HepG2 (cell line): Measurements from ENCODE around the gene GPR137. TPM values are rescaled to one million over a fixed set of nuclear protein-coding genes. Genes with fewer than 3 reads are reported as not detected.

Experiments used
- ATAC-seq: fragments of 200-7000 bp; cut with Tn5 transposase; 3 replicates; pipeline ENCODE4 v1.9.1; 2020; ENCODE audit warnings: mild to moderate bottlenecking, moderate library complexity
- BruUV-seq: library from RNA; stranded (reverse); fragments of 400-500 nt; replicated peaks from 2 replicates; lab custom pipeline; 2021; lab: Mats Ljungman, UMichigan
- CTCF ChIA-PET: fragments of 300-600 bp; formaldehyde crosslinking; extraction: SDS; loops from one replicate; lab custom pipeline; 2021; ENCODE audit warnings: low total read pairs, inconsistent platforms, low intra/inter-chr PET ratio; lab: Yijun Ruan, JAX
- POLR2A ChIA-PET: fragments of 350-600 bp; sonication (Branson Sonifier 250); formaldehyde crosslinking; loops from one replicate; lab custom pipeline; 2020; ENCODE audit warnings: antibody characterized with exemption, inconsistent platforms; lab: Yijun Ruan, JAX
- DNase-seq: peaks from one replicate; pipeline ENCODE4 v3.0.0-alpha.2; 2015; ENCODE audit warnings: low spot score
- FAIRE-seq: peaks from 3 replicates; lab custom pipeline; 2011; peaks lifted over from hg19 to GRCh38; lab: Jason Lieb, UNC
- H2AFZ ChIP-seq: one replicate; pipeline ENCODE4 v1.6.1; 2011; ENCODE audit warnings: low read length, inconsistent platforms
- H3K27ac ChIP-seq: fragments of 300-600 bp; 3 replicates; pipeline ENCODE4 v1.8.0; 2011; ENCODE audit warnings: mixed run types, mild to moderate bottlenecking, mixed read lengths, low read length, inconsistent platforms; ENCODE audit not compliant: insufficient read depth; ENCODE audit errors: extremely low read length
- H3K27me3 ChIP-seq, 2 experiments: fragments of 200-600 bp in 1 of 2; 2 replicates in 1 of 2; 3 replicates in 1 of 2; pipeline versions ENCODE4 v1.6.0 to v1.8.0; 2011; ENCODE audit warnings: low read length in 2 of 2, mild to moderate bottlenecking in 2 of 2, moderate library complexity in 2 of 2, inconsistent platforms in 1 of 2; ENCODE audit not compliant: insufficient read depth in 2 of 2, control insufficient read depth in 1 of 2
- H3K36me3 ChIP-seq, 2 experiments: fragments of 200-600 bp in 1 of 2; replicated peaks in 1 of 2; 2 replicates in 1 of 2; 3 replicates in 1 of 2; pipeline versions ENCODE4 v1.5.1 to v1.8.0; 2011; ENCODE audit warnings: low read length in 2 of 2, inconsistent platforms in 1 of 2; ENCODE audit not compliant: insufficient read depth in 2 of 2, control insufficient read depth in 1 of 2
- H3K4me1 ChIP-seq: 2 replicates; pipeline ENCODE4 v1.5.1; 2012; ENCODE audit warnings: low read length, inconsistent platforms; ENCODE audit not compliant: insufficient read depth
- H3K4me2 ChIP-seq: 2 replicates; pipeline ENCODE4 v1.6.0; 2011; ENCODE audit warnings: low read depth, low read length, inconsistent platforms
- H3K4me3 ChIP-seq, 3 experiments: fragments of 200-600 bp in 1 of 3; sonication (generic), shearing (Covaris generic) in 1 of 3; replicated peaks in 1 of 3; 2 replicates each; pipeline ENCODE4 v1.5.1; 2011 to 2016; ENCODE audit warnings: low read length in 3 of 3, inconsistent platforms in 2 of 3, low read depth in 2 of 3, mild to moderate bottlenecking in 2 of 3, control low read depth in 1 of 3, mixed read lengths in 1 of 3; ENCODE audit not compliant: insufficient read depth in 1 of 3
- H3K79me2 ChIP-seq: one replicate; pipeline ENCODE4 v1.6.1; 2011; ENCODE audit warnings: low read length, inconsistent platforms; ENCODE audit not compliant: insufficient read depth
- H3K9ac ChIP-seq: 2 replicates; pipeline ENCODE4 v1.6.0; 2011; ENCODE audit warnings: mild to moderate bottlenecking, low read depth, low read length, inconsistent platforms; ENCODE audit not compliant: insufficient read depth
- H3K9me3 ChIP-seq: 2 replicates; pipeline ENCODE4 v1.5.1; 2012; ENCODE audit warnings: mild to moderate bottlenecking, low read length
- H4K20me1 ChIP-seq: 2 replicates; pipeline ENCODE4 v1.6.0; 2011; ENCODE audit warnings: inconsistent platforms, mild to moderate bottlenecking, low read length, moderate library complexity; ENCODE audit not compliant: insufficient read depth
- AGO1 ChIP-seq: fragments of 200-400 bp; formaldehyde crosslinking; IDR thresholded peaks from 2 replicates; pipeline ENCODE4 v1.6.1; 2017; ENCODE audit warnings: mild to moderate bottlenecking, low read depth, low read length, moderate library complexity; ENCODE audit not compliant: poor library complexity, severe bottlenecking
- ATF7-NPFF ChIP-seq: sonication (generic); formaldehyde crosslinking; IDR thresholded peaks from 2 replicates; pipeline ENCODE4 v1.8.1; 2023; ENCODE audit warnings: mild to moderate bottlenecking, low read depth, missing genetic modification reagents, moderate library complexity
- BATF2 ChIP-seq: sonication (generic); formaldehyde crosslinking; IDR thresholded peaks from 2 replicates; pipeline ENCODE4 v1.8.0; 2022; ENCODE audit warnings: mild to moderate bottlenecking, missing genetic modification reagents, moderate library complexity
- CAMTA2 ChIP-seq: sonication (generic); formaldehyde crosslinking; IDR thresholded peaks from 2 replicates; pipeline ENCODE4 v1.4.0; 2020; ENCODE audit warnings: mild to moderate bottlenecking, missing genetic modification reagents, borderline replicate concordance
- CC2D1A ChIP-seq: sonication (generic); formaldehyde crosslinking; IDR thresholded peaks from 2 replicates; pipeline ENCODE4 v1.8.1; 2023; ENCODE audit warnings: mild to moderate bottlenecking, missing genetic modification reagents
- CCAR2 ChIP-seq: fragments of 200-400 bp; formaldehyde crosslinking; optimal IDR thresholded peaks from 2 replicates; pipeline ENCODE3; 2018; ENCODE audit warnings: low read depth, mild to moderate bottlenecking, low read length, moderate library complexity
- CHD4 ChIP-seq: fragments of 200-600 bp; sonication (generic); IDR thresholded peaks from 2 replicates; pipeline ENCODE4 v1.7.0; 2017; ENCODE audit warnings: mild to moderate bottlenecking, low read length, borderline replicate concordance
- NFYB ChIP-seq: sonication (generic); formaldehyde crosslinking; IDR thresholded peaks from 2 replicates; pipeline ENCODE4 v1.4.0; 2020; ENCODE audit warnings: missing genetic modification reagents
- REXO4 ChIP-seq: sonication (generic); formaldehyde crosslinking; IDR thresholded peaks from 2 replicates; pipeline ENCODE4 v1.8.0; 2022; ENCODE audit warnings: missing genetic modification reagents, mild to moderate bottlenecking, borderline replicate concordance
- RFXAP ChIP-seq: sonication (generic); formaldehyde crosslinking; IDR thresholded peaks from 2 replicates; pipeline ENCODE4 v1.4.0; 2020; ENCODE audit warnings: missing genetic modification reagents, borderline replicate concordance
- SIX1 ChIP-seq: sonication (generic); formaldehyde crosslinking; IDR thresholded peaks from 2 replicates; pipeline ENCODE4 v1.4.0; 2020; ENCODE audit warnings: missing genetic modification reagents, borderline replicate concordance
- SKI ChIP-seq: fragments of 450-650 bp; IDR thresholded peaks from one replicate; pipeline ENCODE4 v1.6.1; 2018; ENCODE audit warnings: mild to moderate bottlenecking; ENCODE audit not compliant: partially characterized antibody
- SMAD9 ChIP-seq: sonication (generic); formaldehyde crosslinking; IDR thresholded peaks from 2 replicates; pipeline ENCODE4 v1.5.1; 2020; ENCODE audit warnings: mild to moderate bottlenecking, missing genetic modification reagents
- SYNCRIP ChIP-seq: fragments of 200-400 bp; formaldehyde crosslinking; IDR thresholded peaks from 2 replicates; pipeline ENCODE4 v1.6.1; 2018; ENCODE audit warnings: mild to moderate bottlenecking, low read depth, low read length; ENCODE audit not compliant: insufficient read depth
- YEATS4 ChIP-seq: sonication (generic); formaldehyde crosslinking; IDR thresholded peaks from 2 replicates; pipeline ENCODE4 v1.4.0; 2020; ENCODE audit warnings: missing genetic modification reagents, borderline replicate concordance
- ZBTB1 ChIP-seq: sonication (generic); formaldehyde crosslinking; IDR thresholded peaks from 2 replicates; pipeline ENCODE4 v1.4.0; 2020; ENCODE audit warnings: missing genetic modification reagents, borderline replicate concordance
- ZNF235 ChIP-seq: sonication (generic); formaldehyde crosslinking; IDR thresholded peaks from 2 replicates; pipeline ENCODE4 v1.8.1; 2023; ENCODE audit warnings: mild to moderate bottlenecking, missing genetic modification reagents, borderline replicate concordance
- ZNF263 ChIP-seq: sonication (generic); formaldehyde crosslinking; IDR thresholded peaks from 2 replicates; pipeline ENCODE4 v1.4.0; 2020; ENCODE audit warnings: missing genetic modification reagents
- ZNF34 ChIP-seq: sonication (generic); formaldehyde crosslinking; IDR thresholded peaks from 2 replicates; pipeline ENCODE4 v1.4.0; 2020; ENCODE audit warnings: mild to moderate bottlenecking, missing genetic modification reagents, borderline replicate concordance
- ZNF501 ChIP-seq: sonication (generic); formaldehyde crosslinking; IDR thresholded peaks from 2 replicates; pipeline ENCODE4 v1.5.1; 2020; ENCODE audit warnings: mild to moderate bottlenecking, moderate library complexity, missing genetic modification reagents
- ZNF543 ChIP-seq: sonication (generic); formaldehyde crosslinking; IDR thresholded peaks from 2 replicates; pipeline ENCODE4 v1.4.0; 2020; ENCODE audit warnings: mild to moderate bottlenecking, missing genetic modification reagents
- ZNF549 ChIP-seq: sonication (generic); formaldehyde crosslinking; IDR thresholded peaks from 2 replicates; pipeline ENCODE4 v1.5.0; 2020; ENCODE audit warnings: missing genetic modification reagents
- ZNF552 ChIP-seq: sonication (generic); formaldehyde crosslinking; IDR thresholded peaks from 2 replicates; pipeline ENCODE4 v1.9.0; 2022; ENCODE audit warnings: missing genetic modification reagents, mild to moderate bottlenecking, borderline replicate concordance
- WGBS: methylation state at CpG from one replicate; pipeline ENCODE4 v1.1.6; 2017; ENCODE audit warnings: low lambda C conversion rate; 5-methylcytosine and 5-hydroxymethylcytosine counted together
- in situ Hi-C: cut with HindIII; loops from 2 replicates; pipeline ENCODE4 v1.10.0; 2017; ENCODE audit warnings: low pct_unique_long_range_greater_than_20kb; ENCODE audit not compliant: extremely low pct_ligation_motif_present
- intact Hi-C: fragments of 100-400 bp; cut with micrococcal nuclease; formaldehyde crosslinking; loops from one replicate; pipeline ENCODE4 v1.10.0; 2022; ENCODE audit not compliant: unreplicated experiment
- polyA plus RNA-seq, 8 experiments: library from polyadenylated mRNA; depleted of rRNA in 3 of 8; stranded (reverse) in 7 of 8; unstranded in 1 of 8; fragments of >200 nt; fragmentation: Illumina TruSeq in 4 of 8; extraction: Trizol in 4 of 8; gene quantifications; 2 replicates each; pipeline versions ENCODE4 v1.2.1 to v1.2.3, GENCODE V29; 2011 to 2016; ENCODE audit warnings: low read depth in 4 of 8, missing spikeins in 1 of 8, mixed read lengths in 1 of 8; ENCODE audit not compliant: insufficient read depth in 1 of 8
- total RNA-seq, 5 experiments: library from RNA; depleted of rRNA; stranded (reverse); fragments of >200 nt; fragmentation: Illumina TruSeq; extraction: Trizol; gene quantifications; 2 replicates each; pipeline ENCODE4 v1.2.3, GENCODE V29; 2016; ENCODE audit warnings: low read depth in 1 of 5

GPR137 gene
- total and polyA plus RNA-seq, 2 of the 13 experiments (the other 11 are each of a cell fraction or from before 2014, with no cell fraction given) = 8.5 to 13.2 TPM

- TF ChIP-seq AGO1 = peak; percentile 37
- 0 out of 2 replicates have a peak, but pooled peaks have one; percentile 44 for TF ChIP-seq ATF7-NPFF
- no peak for TF ChIP-seq SKI
Measured at GRCh38 chr11:64250415-64251015, 35.1 kb upstream of the GPR137 start (continued).

GRCh38 chr11:64251016-64251752, 34.5 kb upstream of the GPR137 start, which contains the start of gene PLCB3:
Gene PLCB3, plus strand, starts transcription at chr11:64251530. Its CDS starts 120 bp downstream, at chr11:64251650.
- H3K4me3 ChIP-seq = peak within 1 kb of the TSS; percentile 68 to 88 (median 83)
- H3K4me1 ChIP-seq = peaks cover 51% of the 10 kb centered on the region
- no TSS peak for BruUV-seq
- peak; percentile 39 for ATAC-seq
- H3K9ac ChIP-seq = peak within 1 kb of the TSS; percentile 70
- peak within 1 kb of the TSS; percentile 100 for H3K4me2 ChIP-seq
- DNase-seq = no peak
- H3K79me2 ChIP-seq = peaks cover 10% of the 10 kb centered on the region
- WGBS = 0% methylated on average over 6 of the region's 75 CpGs
- no peak within 1 kb of the TSS for H2AFZ ChIP-seq
- CTCF ChIA-PET = no interaction called here
- H3K27ac ChIP-seq = no peak within 1 kb of the TSS
- POLR2A ChIA-PET = interaction anchor here (0.9 to 2.1 kb wide), 9 partner anchors 10 to 70 kb away, joined by 3 to 14 read pairs (median 6); partner anchors contain the start of genes ESRRA, FKBP2 and PRDX5
- H3K36me3 ChIP-seq = 0 out of 5 replicates have a peak, but pooled peaks cover 1 to 7% of the 10 kb centered on the region in 2 experiments
- no peaks in the 10 kb centered on the region; a peak in 1 of 5 replicates for H3K27me3 ChIP-seq
- H3K9me3 ChIP-seq = no peaks in the 10 kb centered on the region
- no peak for FAIRE-seq
- in situ Hi-C loops (no loop called here), intact Hi-C loops (loop anchor here (2.0 kb wide), 2 partner anchors 18 to 60 kb away; no protein-coding TSS in a partner anchor)
- no peaks in the 10 kb centered on the region for H4K20me1 ChIP-seq
- TF ChIP-seq ZNF263 (CRISPR knock-in tag) (no peak), CC2D1A (CRISPR knock-in tag) (no peak), BATF2 (CRISPR knock-in tag) (no peak), RFXAP (0 out of 2 replicates have a peak, but pooled peaks have one; percentile 42), CHD4 (no peak), ZNF501 (CRISPR knock-in tag) (no peak), CCAR2 (no peak), ZNF549 (CRISPR knock-in tag) (no peak), SIX1 (CRISPR knock-in tag) (no peak), CAMTA2 (CRISPR knock-in tag) (no peak), SMAD9 (CRISPR knock-in tag) (no peak), YEATS4 (CRISPR knock-in tag) (0 out of 2 replicates have a peak, but pooled peaks have one; percentile 54), REXO4 (no peak), ZNF552 (no peak), ZNF235 (CRISPR knock-in tag) (no peak), ZNF543 (CRISPR knock-in tag) (no peak), ZBTB1 (no peak), NFYB (CRISPR knock-in tag) (no peak), SYNCRIP (no peak), ZNF34 (no peak)
